Measurements from ENCODE around the gene METTL27. TPM values are rescaled to one million over a fixed set of nuclear protein-coding genes. Genes with fewer than 3 reads are reported as not detected.
"Not testable (repeated sequence)": the region's sequence is repeated elsewhere in the genome, so short reads cannot be mapped to it uniquely, and the experiment has no call there.

METTL27 gene
- total RNA-seq, 4 donors from 2014 or later, result 3.8 to 16.3 (median 9.6) TPM

- 62 to 74% methylated on average over 4 of the region's 4 CpGs for WGBS, 2 donors
- peak in 1 of 2 donors; percentile 28 for DNase-seq
- Histone ChIP-seq H3K4me1 (peaks cover 3 to 28% of the 10 kb centered on the region in 2 donors), H3K9me3 (no peaks in the 10 kb centered on the region), H3K36me3 (no peaks in the 10 kb centered on the region), H3K27me3 (no peaks in the 10 kb centered on the region), H3K4me3 (replicated peaks in 1 of 3) (no peak overlapping the region), H3K27ac (peak overlapping the region in 2 of 3 donors; percentile 60 to 83)
- TF ChIP-seq CTCF (IDR thresholded peaks at IDR 0.05) (no peak), POLR2A (IDR thresholded peaks at IDR 0.05) (no peak)
- intact Hi-C loops (cut with DNase I), result loop anchor here (5.0 to 10.0 kb wide), 2 partner anchors 76 to 113 kb away; partner anchors contain the start of genes ABHD11 and CLDN3
Measured at GRCh38 chr7:73850781-73851207, 8.5 kb upstream of the METTL27 start.

- peaks cover 3 to 40% of the 10 kb centered on the region in 2 donors for H3K4me1 ChIP-seq
- no peaks in the 10 kb centered on the region for H3K27me3 ChIP-seq
- DNase-seq, result no peak
- no peaks in the 10 kb centered on the region for H3K36me3 ChIP-seq
- 94 to 96% methylated on average over 10 of the region's 10 CpGs for WGBS, 2 donors
- H3K4me3 ChIP-seq (replicated peaks in 1 of 3), result no peak overlapping the region
- no peak for TF ChIP-seq CTCF (IDR thresholded peaks at IDR 0.05)
- no peak for TF ChIP-seq POLR2A (IDR thresholded peaks at IDR 0.05)
- H3K27ac ChIP-seq, result no peak overlapping the region
- no peaks in the 10 kb centered on the region for H3K9me3 ChIP-seq
- intact Hi-C loops (cut with DNase I), result no loop called here
Measured at GRCh38 chr7:73847941-73848723, 5.8 kb upstream of the METTL27 start.

- H3K36me3 ChIP-seq; H3K27ac ChIP-seq; H3K4me3 ChIP-seq (replicated peaks in 1 of 3); H3K27me3 ChIP-seq; H3K9me3 ChIP-seq; intact Hi-C loops (cut with DNase I): not testable (repeated sequence)
- WGBS, 2 donors, result 49 to 61% methylated on average over 12 of the region's 12 CpGs
- peak; percentile 68 to 72 for DNase-seq
- H3K4me1 ChIP-seq, result peaks cover 9 to 40% of the 10 kb centered on the region in 2 donors
- TF ChIP-seq POLR2A (IDR thresholded peaks at IDR 0.05), result peak in 1 of 2 donors; percentile 42
Measured at GRCh38 chr7:73845701-73846195, 3.4 kb upstream of the METTL27 start.

GRCh38 chr7:73844848-73845460, 2.6 kb upstream of the METTL27 start:
- WGBS, 2 donors, result 81 to 83% methylated on average over 13 of the region's 13 CpGs
- TF ChIP-seq CTCF (IDR thresholded peaks at IDR 0.05), result no peak
- no peak for TF ChIP-seq POLR2A (IDR thresholded peaks at IDR 0.05)
- H3K27ac ChIP-seq, result peak overlapping the region in 1 of 3 donors; percentile 18
- no peak overlapping the region for H3K4me3 ChIP-seq (replicated peaks in 1 of 3)
- H3K9me3 ChIP-seq, result no peaks in the 10 kb centered on the region
- H3K27me3 ChIP-seq, result no peaks in the 10 kb centered on the region
- DNase-seq, result peak; percentile 30 to 37
- intact Hi-C loops (cut with DNase I), result no loop called here
- peaks cover 9 to 36% of the 10 kb centered on the region in 2 donors for H3K4me1 ChIP-seq
- no peaks in the 10 kb centered on the region for H3K36me3 ChIP-seq

- Histone ChIP-seq H3K4me1 (peaks cover 9 to 33% of the 10 kb centered on the region in 2 donors), H3K36me3 (no peaks in the 10 kb centered on the region), H3K9me3 (no peaks in the 10 kb centered on the region), H3K27ac (no peak overlapping the region), H3K27me3 (no peaks in the 10 kb centered on the region), H3K4me3 (replicated peaks in 1 of 3) (no peak overlapping the region)
- intact Hi-C loops (cut with DNase I), result no loop called here
- DNase-seq, result no peak
- TF ChIP-seq POLR2A (IDR thresholded peaks at IDR 0.05) (no peak), CTCF (IDR thresholded peaks at IDR 0.05) (no peak)
- 60 to 64% methylated on average over 9 of the region's 9 CpGs for WGBS, 2 donors
Measured at GRCh38 chr7:73844131-73844547, 1.8 kb upstream of the METTL27 start.

Data from thyroid gland (tissue), 4 donors.